Neural progenitor cell (in vitro differentiated cells): Measurements from ENCODE around the gene TENM3.

Experiments used
- CTCF ChIP-seq: fragments of 200-600 bp; sonication (generic); IDR thresholded peaks from 2 replicates; pipeline ENCODE4 v1.5.1; 2017; ENCODE audit warnings: antibody characterized with exemption, mild to moderate bottlenecking
- EZH2 ChIP-seq: fragments of 200-600 bp; sonication (generic); IDR thresholded peaks from 2 replicates; pipeline ENCODE4 v1.6.1; 2017; ENCODE audit warnings: antibody characterized with exemption, mild to moderate bottlenecking, moderate library complexity

GRCh38 chr4:182840108-182840507 lies 596.9 kb downstream of the TENM3 start:
- TF ChIP-seq CTCF (no peak), EZH2 (no peak)
